Loucy (cell line): ENCODE data around the gene LBP.

Experiments used
- EZH2phosphoT487 ChIP-seq: fragments of 200-600 bp; IDR thresholded peaks from 2 replicates; pipeline ENCODE4 v1.6.1; 2018; ENCODE audit warnings: antibody characterized with exemption, mild to moderate bottlenecking, moderate library complexity, borderline replicate concordance
- TF ChIP-seq, protein P1 (sequence below): fragments of 200-600 bp; sonication (generic); conservative IDR thresholded peaks from 2 replicates; pipeline ENCODE4 v1.5.1; 2014; ENCODE audit warnings: mild to moderate bottlenecking, antibody characterized with exemption, low read length

DNA sequence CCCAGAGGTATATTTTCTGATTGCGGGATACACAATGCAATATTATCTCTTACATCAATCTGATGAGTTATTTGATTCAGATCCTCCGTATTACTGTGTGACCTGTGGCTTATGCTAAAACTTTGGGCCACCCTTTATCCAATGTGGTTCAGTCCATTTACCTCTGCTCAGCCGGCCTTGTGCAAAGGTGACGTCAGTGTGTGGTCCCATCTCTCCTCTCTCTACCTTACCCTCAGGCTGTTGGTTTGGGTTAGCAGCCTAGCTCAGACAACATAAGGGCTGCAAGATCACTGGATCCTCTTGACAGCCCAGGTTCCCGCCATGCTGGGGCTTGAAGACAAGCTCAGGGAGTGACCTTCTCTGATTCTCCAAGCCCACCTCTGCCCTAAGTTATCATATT is 55.8 kb downstream of the LBP start:
- TF ChIP-seq EZH2phosphoT487: no peak
- TF ChIP-seq, protein P1, sequence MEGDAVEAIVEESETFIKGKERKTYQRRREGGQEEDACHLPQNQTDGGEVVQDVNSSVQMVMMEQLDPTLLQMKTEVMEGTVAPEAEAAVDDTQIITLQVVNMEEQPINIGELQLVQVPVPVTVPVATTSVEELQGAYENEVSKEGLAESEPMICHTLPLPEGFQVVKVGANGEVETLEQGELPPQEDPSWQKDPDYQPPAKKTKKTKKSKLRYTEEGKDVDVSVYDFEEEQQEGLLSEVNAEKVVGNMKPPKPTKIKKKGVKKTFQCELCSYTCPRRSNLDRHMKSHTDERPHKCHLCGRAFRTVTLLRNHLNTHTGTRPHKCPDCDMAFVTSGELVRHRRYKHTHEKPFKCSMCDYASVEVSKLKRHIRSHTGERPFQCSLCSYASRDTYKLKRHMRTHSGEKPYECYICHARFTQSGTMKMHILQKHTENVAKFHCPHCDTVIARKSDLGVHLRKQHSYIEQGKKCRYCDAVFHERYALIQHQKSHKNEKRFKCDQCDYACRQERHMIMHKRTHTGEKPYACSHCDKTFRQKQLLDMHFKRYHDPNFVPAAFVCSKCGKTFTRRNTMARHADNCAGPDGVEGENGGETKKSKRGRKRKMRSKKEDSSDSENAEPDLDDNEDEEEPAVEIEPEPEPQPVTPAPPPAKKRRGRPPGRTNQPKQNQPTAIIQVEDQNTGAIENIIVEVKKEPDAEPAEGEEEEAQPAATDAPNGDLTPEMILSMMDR: no peak
